Measurements from ENCODE around the gene SPTLC3.

Gene SPTLC3

GRCh38 chr20:12987261-12987660, 21.5 kb upstream of the SPTLC3 start:
- no peak for DNase-seq

GRCh38 chr20:12989586-12990115, 19.1 kb upstream of the SPTLC3 start:
- no peak for DNase-seq

- DNase-seq = no peak
Observed at GRCh38 chr20:12997128-12997655, 11.6 kb upstream of the SPTLC3 start.

GRCh38 chr20:12998046-12998445, 10.7 kb upstream of the SPTLC3 start:
- DNase-seq = no peak

GRCh38 chr20:12999201-12999600, 9.6 kb upstream of the SPTLC3 start:
- DNase-seq = no peak

GRCh38 chr20:13002251-13002650, 6.5 kb upstream of the SPTLC3 start:
- no peak for DNase-seq

GRCh38 chr20:13006825-13007224, 1.9 kb upstream of the SPTLC3 start:
- no peak for DNase-seq

- DNase-seq = no peak
Observed at GRCh38 chr20:13007596-13007995, 1.2 kb upstream of the SPTLC3 start.

- DNase-seq = no peak
Observed at GRCh38 chr20:13009682-13010406, 1.1 kb downstream of the SPTLC3 start.

GRCh38 chr20:13012886-13013285, 4.1 kb downstream of the SPTLC3 start:
- DNase-seq = no peak

- no peak for DNase-seq
Observed at GRCh38 chr20:13013411-13013810, 4.6 kb downstream of the SPTLC3 start.

GRCh38 chr20:13017235-13017634, 8.5 kb downstream of the SPTLC3 start:
- DNase-seq = no peak

GRCh38 chr20:13017883-13018535, 9.2 kb downstream of the SPTLC3 start:
- no peak for DNase-seq

- no peak for DNase-seq
Observed at GRCh38 chr20:13021205-13021970, 12.6 kb downstream of the SPTLC3 start.

GRCh38 chr20:13022401-13023155, 13.8 kb downstream of the SPTLC3 start:
- DNase-seq = no peak

GRCh38 chr20:13024596-13024995, 15.8 kb downstream of the SPTLC3 start:
- no peak for DNase-seq

- DNase-seq = no peak
Observed at GRCh38 chr20:13025181-13025580, 16.4 kb downstream of the SPTLC3 start.

GRCh38 chr20:13028001-13028400, 19.2 kb downstream of the SPTLC3 start:
- DNase-seq = no peak

GRCh38 chr20:13028673-13029072, 19.9 kb downstream of the SPTLC3 start:
- no peak for DNase-seq

- no peak for DNase-seq
Observed at GRCh38 chr20:13029687-13030375, 21.1 kb downstream of the SPTLC3 start.

- no peak for DNase-seq
Observed at GRCh38 chr20:13031751-13032150, 23.0 kb downstream of the SPTLC3 start.

GRCh38 chr20:13034115-13034514, 25.3 kb downstream of the SPTLC3 start:
- no peak for DNase-seq

All from activated CD4-positive, alpha-beta T cell treated with anti-CD3 and anti-CD28 coated beads, Interleukin-2, amount 50 U/mL, for 48 hours (primary cell).